Measurements from ENCODE around the gene FOCAD. TPM values are rescaled to one million over a fixed set of nuclear protein-coding genes. Genes with fewer than 3 reads are reported as not detected.

The FOCAD gene
- total and polyA plus RNA-seq, 8 donors: 5.6 to 212 (median 12.2) TPM

DNA sequence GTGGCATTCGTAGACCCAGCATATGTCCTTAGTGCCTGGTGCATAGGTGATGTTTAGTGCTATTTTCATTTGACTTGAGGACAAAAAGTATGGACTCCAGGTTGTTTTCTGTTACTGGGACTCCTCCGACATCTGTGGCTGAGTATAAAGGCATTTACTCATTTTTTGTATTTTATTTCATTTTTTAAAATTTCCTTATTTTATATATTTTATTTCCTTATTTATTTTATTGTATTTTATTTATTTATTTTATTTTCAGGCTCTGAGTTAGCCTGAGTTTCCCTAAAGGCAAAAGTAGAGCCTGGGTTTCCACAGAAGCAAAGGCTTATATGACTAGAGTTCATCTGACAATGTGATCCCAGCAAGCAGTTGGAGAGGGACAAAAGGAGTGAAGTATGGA lies 91.6 kb downstream of the FOCAD start:
- intact Hi-C loops (cut with DNase I; ENCODE audit: low total_unique reads): no loop called here
- TF ChIP-seq EP300 (IDR thresholded peaks at IDR 0.05): no peak
- TF ChIP-seq, protein P1, sequence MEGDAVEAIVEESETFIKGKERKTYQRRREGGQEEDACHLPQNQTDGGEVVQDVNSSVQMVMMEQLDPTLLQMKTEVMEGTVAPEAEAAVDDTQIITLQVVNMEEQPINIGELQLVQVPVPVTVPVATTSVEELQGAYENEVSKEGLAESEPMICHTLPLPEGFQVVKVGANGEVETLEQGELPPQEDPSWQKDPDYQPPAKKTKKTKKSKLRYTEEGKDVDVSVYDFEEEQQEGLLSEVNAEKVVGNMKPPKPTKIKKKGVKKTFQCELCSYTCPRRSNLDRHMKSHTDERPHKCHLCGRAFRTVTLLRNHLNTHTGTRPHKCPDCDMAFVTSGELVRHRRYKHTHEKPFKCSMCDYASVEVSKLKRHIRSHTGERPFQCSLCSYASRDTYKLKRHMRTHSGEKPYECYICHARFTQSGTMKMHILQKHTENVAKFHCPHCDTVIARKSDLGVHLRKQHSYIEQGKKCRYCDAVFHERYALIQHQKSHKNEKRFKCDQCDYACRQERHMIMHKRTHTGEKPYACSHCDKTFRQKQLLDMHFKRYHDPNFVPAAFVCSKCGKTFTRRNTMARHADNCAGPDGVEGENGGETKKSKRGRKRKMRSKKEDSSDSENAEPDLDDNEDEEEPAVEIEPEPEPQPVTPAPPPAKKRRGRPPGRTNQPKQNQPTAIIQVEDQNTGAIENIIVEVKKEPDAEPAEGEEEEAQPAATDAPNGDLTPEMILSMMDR (IDR thresholded peaks at IDR 0.05): no peak
- TF ChIP-seq POLR2AphosphoS5 (IDR thresholded peaks at IDR 0.05): no peak
- no peak for TF ChIP-seq POLR2A (IDR thresholded peaks at IDR 0.05)
- WGBS, 5 donors: 95 to 98% (median 97%) methylated on average over 2 of the region's 2 CpGs

DNA sequence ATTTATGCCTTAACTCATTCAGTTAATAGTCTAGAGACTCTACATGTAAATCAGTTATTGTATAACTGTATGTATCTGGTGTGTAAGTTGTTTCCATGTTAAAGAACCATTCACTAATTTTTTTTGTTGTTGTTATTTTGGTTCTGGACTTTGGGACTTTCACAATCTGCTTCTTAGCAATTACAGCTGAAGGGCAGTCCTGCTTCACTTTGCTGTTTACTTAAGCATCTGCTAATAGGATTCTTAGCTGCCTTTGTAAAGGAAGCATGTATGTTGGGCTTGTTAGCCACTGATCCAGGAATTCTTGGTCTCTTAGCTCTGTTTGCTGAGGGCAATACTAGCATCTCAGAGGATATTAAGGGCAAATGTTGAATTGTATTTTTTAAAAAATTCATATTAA lies 97.0 kb downstream of the FOCAD start:
- H3K36me3 ChIP-seq: peaks cover 0 to 12% (median 4%) of the 10 kb centered on the region in 4 donors
- DNase-seq: peak in 1 of 2 donors; percentile 9
- intact Hi-C loops (cut with DNase I; ENCODE audit: low total_unique reads): no loop called here

More for the DNA sequence above, 91.6 kb downstream of the FOCAD start:
- Histone ChIP-seq H3K9me3 (no peaks in the 10 kb centered on the region), H3K4me3 (no peak overlapping the region), H3K4me1 (no peaks in the 10 kb centered on the region), H3K27me3 (no peaks in the 10 kb centered on the region), H3K36me3 (peaks cover 0 to 22% (median 19%) of the 10 kb centered on the region in 4 donors), H3K27ac (no peak overlapping the region)
- no peak for DNase-seq

GRCh38 chr9:20782289-20782688 lies 98.2 kb downstream of the FOCAD start:
- no peak for DNase-seq
- no peak overlapping the region for H3K4me3 ChIP-seq
- TF ChIP-seq, protein P1 (IDR thresholded peaks at IDR 0.05): no peak
- no peak for TF ChIP-seq EP300 (IDR thresholded peaks at IDR 0.05)
- TF ChIP-seq POLR2AphosphoS5 (IDR thresholded peaks at IDR 0.05): no peak
- TF ChIP-seq POLR2A (IDR thresholded peaks at IDR 0.05): no peak
- intact Hi-C loops (cut with DNase I; ENCODE audit: low total_unique reads): no loop called here
- 94 to 97% (median 96%) methylated on average over 5 of the region's 5 CpGs for WGBS, 5 donors
- peaks cover 0 to 12% (median 4%) of the 10 kb centered on the region in 4 donors for H3K36me3 ChIP-seq
- H3K9me3 ChIP-seq: no peaks in the 10 kb centered on the region
- no peak overlapping the region for H3K27ac ChIP-seq
- no peaks in the 10 kb centered on the region for H3K27me3 ChIP-seq
- no peaks in the 10 kb centered on the region for H3K4me1 ChIP-seq

More for the DNA sequence above, 97.0 kb downstream of the FOCAD start:
- TF ChIP-seq, protein P1 (IDR thresholded peaks at IDR 0.05): no peak
- TF ChIP-seq POLR2AphosphoS5 (IDR thresholded peaks at IDR 0.05): no peak
- TF ChIP-seq EP300 (IDR thresholded peaks at IDR 0.05): no peak
- TF ChIP-seq POLR2A (IDR thresholded peaks at IDR 0.05): no peak
- Histone ChIP-seq H3K4me3 (no peak overlapping the region), H3K27me3 (no peaks in the 10 kb centered on the region), H3K4me1 (no peaks in the 10 kb centered on the region), H3K27ac (no peak overlapping the region), H3K9me3 (no peaks in the 10 kb centered on the region)

DNA sequence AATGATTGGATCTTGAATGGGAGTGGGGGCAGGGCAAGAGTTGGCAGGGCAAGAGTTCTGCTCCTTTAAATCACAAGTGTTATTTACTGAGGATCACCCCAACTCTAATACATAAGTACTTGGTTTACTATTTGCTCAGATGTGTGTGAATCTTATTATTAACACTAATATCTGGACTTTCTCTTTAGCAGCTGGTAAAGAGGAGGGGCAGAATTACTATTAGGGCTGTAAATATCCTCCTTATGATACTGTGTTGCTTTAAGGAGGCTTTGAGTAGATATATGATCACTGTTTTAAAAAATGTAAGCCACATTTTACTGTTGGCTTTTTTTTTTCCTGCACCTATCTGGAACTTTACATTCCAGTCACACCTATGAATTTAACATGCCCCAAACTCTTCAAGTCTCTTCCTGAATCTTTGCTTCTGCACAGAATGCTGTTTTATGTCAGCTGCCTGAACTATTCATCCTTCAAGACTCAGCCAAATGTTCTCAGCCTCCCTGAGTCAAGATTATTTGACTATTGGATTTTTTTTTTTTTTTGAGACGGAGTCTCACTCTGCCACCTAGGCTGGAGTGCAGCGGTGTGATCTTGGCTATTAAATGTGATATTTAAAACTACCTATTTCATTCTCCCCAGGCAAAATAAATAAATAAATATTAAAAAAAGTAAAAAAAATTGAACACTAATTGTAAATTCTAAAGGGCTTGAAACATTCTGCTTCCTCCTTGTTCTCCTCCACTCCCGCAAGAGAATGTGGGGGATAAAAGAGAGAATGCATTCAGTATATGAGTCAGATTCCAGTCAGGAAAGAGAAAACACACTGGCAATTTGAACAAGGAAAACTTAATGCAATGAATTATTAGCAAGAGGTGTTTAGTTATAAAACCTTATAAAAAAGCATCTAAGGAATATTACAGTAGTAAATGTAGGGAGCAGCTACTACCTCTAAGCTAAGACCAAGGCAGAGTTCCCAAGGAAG lies 99.3 kb downstream of the FOCAD start:
- DNase-seq: no peak
- no peak for TF ChIP-seq EP300 (IDR thresholded peaks at IDR 0.05)
- no peak for TF ChIP-seq POLR2AphosphoS5 (IDR thresholded peaks at IDR 0.05)
- TF ChIP-seq, protein P1 (IDR thresholded peaks at IDR 0.05): no peak
- no peak for TF ChIP-seq POLR2A (IDR thresholded peaks at IDR 0.05)
- intact Hi-C loops (cut with DNase I; ENCODE audit: low total_unique reads): no loop called here

More for the DNA sequence above, 99.3 kb downstream of the FOCAD start:
- Histone ChIP-seq H3K4me1 (no peaks in the 10 kb centered on the region), H3K9me3 (no peaks in the 10 kb centered on the region), H3K27ac (no peak overlapping the region), H3K27me3 (no peaks in the 10 kb centered on the region), H3K36me3 (peaks cover 0 to 12% (median 4%) of the 10 kb centered on the region in 4 donors), H3K4me3 (no peak overlapping the region)
- 89 to 98% (median 97%) methylated on average over 3 of the region's 3 CpGs for WGBS, 5 donors

All from stomach (tissue), 9 donors.